ENCODE data around the gene ATP8B1.
"Not testable (repeated sequence)": the region's sequence is repeated elsewhere in the genome, so short reads cannot be mapped to it uniquely, and the experiment has no call there.

Gene ATP8B1

GRCh38 chr18:57743008-57743407 is 60.1 kb downstream of the ATP8B1 start:
- Histone ChIP-seq H3K27ac (no peak overlapping the region), H3K36me3 (peaks cover 0 to 32% (median 18%) of the 10 kb centered on the region in 11 experiments; a peak in 18 of 22 replicates), H4K20me1 (no peaks in the 10 kb centered on the region), H3K4me3 (no peak overlapping the region), H3K4me2 (no peak overlapping the region), H3K27me3 (no peaks in the 10 kb centered on the region), H3K9ac (no peak overlapping the region), H3K9me3 (replicated peaks in 1 of 11) (peaks cover 8 to 29% (median 22%) of the 10 kb centered on the region in 11 experiments; a peak in 20 of 22 replicates), H3K4me1 (peaks cover 0 to 38% (median 0%) of the 10 kb centered on the region in 10 experiments; a peak in 7 of 20 replicates)
- no peak for TF ChIP-seq Cebpa-rat (IDR thresholded peaks at IDR 0.05)

- no peaks in the 10 kb centered on the region for H4K20me1 ChIP-seq
- H3K9ac ChIP-seq: no peak overlapping the region
- no peak for TF ChIP-seq Cebpa-rat (IDR thresholded peaks at IDR 0.05)
- no peak overlapping the region for H3K27ac ChIP-seq
- H3K27me3 ChIP-seq: no peaks in the 10 kb centered on the region
- H3K4me1 ChIP-seq: peaks cover 0 to 40% (median 2%) of the 10 kb centered on the region in 10 experiments; a peak in 8 of 20 replicates
- peaks cover 8 to 31% (median 22%) of the 10 kb centered on the region in 11 experiments; a peak in 20 of 22 replicates for H3K9me3 ChIP-seq (replicated peaks in 1 of 11)
- H3K4me2 ChIP-seq: no peak overlapping the region
- no peak overlapping the region for H3K4me3 ChIP-seq
- peaks cover 0 to 48% (median 26%) of the 10 kb centered on the region in 11 experiments; a peak in 18 of 22 replicates for H3K36me3 ChIP-seq
Observed at GRCh38 chr18:57741273-57741672, 61.8 kb downstream of the ATP8B1 start.

GRCh38 chr18:57738078-57738477 is 65.0 kb downstream of the ATP8B1 start:
- Histone ChIP-seq H3K4me1 (peaks cover 0 to 36% (median 2%) of the 10 kb centered on the region in 10 experiments; a peak in 8 of 20 replicates), H3K4me2 (peak overlapping the region in 3 of 11 experiments; percentile 59 to 85 (median 83); a peak in 6 of 22 replicates), H3K27me3 (no peaks in the 10 kb centered on the region), H4K20me1 (no peaks in the 10 kb centered on the region), H3K9ac (peak overlapping the region in 2 of 11 experiments; percentile 36 to 66; a peak in 3 of 22 replicates), H3K36me3 (peaks cover 0 to 48% (median 28%) of the 10 kb centered on the region in 11 experiments; a peak in 21 of 22 replicates), H3K4me3 (no peak overlapping the region), H3K27ac (peak overlapping the region in 3 of 11 experiments; percentile 30 to 75 (median 67); a peak in 4 of 22 replicates), H3K9me3 (replicated peaks in 1 of 11) (peaks cover 12 to 39% (median 27%) of the 10 kb centered on the region in 11 experiments; a peak in 21 of 22 replicates)
- no peak for TF ChIP-seq Cebpa-rat (IDR thresholded peaks at IDR 0.05)

- Histone ChIP-seq H3K9me3 (replicated peaks in 1 of 11) (peaks cover 12 to 39% (median 27%) of the 10 kb centered on the region in 11 experiments; a peak in 21 of 22 replicates), H3K27me3 (no peaks in the 10 kb centered on the region), H3K36me3 (peaks cover 0 to 48% (median 28%) of the 10 kb centered on the region in 11 experiments; a peak in 21 of 22 replicates), H3K27ac (peak overlapping the region in 4 of 11 experiments; percentile 50 to 75 (median 68); a peak in 8 of 22 replicates), H3K4me2 (peak overlapping the region in 4 of 11 experiments; percentile 17 to 85 (median 71); a peak in 6 of 22 replicates), H4K20me1 (no peaks in the 10 kb centered on the region), H3K4me3 (peak overlapping the region in 1 of 10 experiments; percentile 25; a peak in 1 of 20 replicates), H3K9ac (peak overlapping the region in 3 of 11 experiments; percentile 36 to 66 (median 65); a peak in 5 of 22 replicates), H3K4me1 (peaks cover 0 to 36% (median 2%) of the 10 kb centered on the region in 10 experiments; a peak in 8 of 20 replicates)
- peak in 5 of 11 experiments; percentile 16 to 85 (median 63); a peak in 5 of 22 replicates for TF ChIP-seq Cebpa-rat (IDR thresholded peaks at IDR 0.05)
Observed at GRCh38 chr18:57737400-57738060, 65.6 kb downstream of the ATP8B1 start.

- not testable (repeated sequence) for H3K9ac ChIP-seq, H4K20me1 ChIP-seq, H3K4me2 ChIP-seq, H3K27me3 ChIP-seq, H3K4me3 ChIP-seq, H3K27ac ChIP-seq
- H3K9me3 ChIP-seq (replicated peaks in 1 of 11): peaks cover 0 to 25% (median 17%) of the 10 kb centered on the region in 11 experiments; a peak in 14 of 22 replicates
- peaks cover 0 to 42% (median 2%) of the 10 kb centered on the region in 10 experiments; a peak in 8 of 20 replicates for H3K4me1 ChIP-seq
- peaks cover 0 to 37% (median 26%) of the 10 kb centered on the region in 11 experiments; a peak in 20 of 22 replicates for H3K36me3 ChIP-seq
Observed at GRCh38 chr18:57735042-57735441, 68.1 kb downstream of the ATP8B1 start.

GRCh38 chr18:57733861-57734260 is 69.3 kb downstream of the ATP8B1 start:
- peaks cover 0 to 16% (median 8%) of the 10 kb centered on the region in 11 experiments; a peak in 12 of 22 replicates for H3K9me3 ChIP-seq (replicated peaks in 1 of 11)
- no peak for TF ChIP-seq Cebpa-rat (IDR thresholded peaks at IDR 0.05)
- H3K27me3 ChIP-seq: no peaks in the 10 kb centered on the region
- no peak overlapping the region for H3K4me3 ChIP-seq
- H3K4me1 ChIP-seq: peaks cover 0 to 47% (median 8%) of the 10 kb centered on the region in 10 experiments; a peak in 13 of 20 replicates
- no peak overlapping the region for H3K4me2 ChIP-seq
- H3K36me3 ChIP-seq: peaks cover 0 to 25% (median 21%) of the 10 kb centered on the region in 11 experiments; a peak in 20 of 22 replicates
- no peak overlapping the region for H3K9ac ChIP-seq
- no peak overlapping the region for H3K27ac ChIP-seq
- H4K20me1 ChIP-seq: peaks cover 0 to 4% (median 0%) of the 10 kb centered on the region in 11 experiments; a peak in 4 of 22 replicates

- H4K20me1 ChIP-seq: peaks cover 0 to 8% (median 0%) of the 10 kb centered on the region in 11 experiments; a peak in 4 of 22 replicates
- H3K4me2 ChIP-seq: peak overlapping the region in 2 of 11 experiments; percentile 5 to 78; a peak in 2 of 22 replicates
- H3K4me3 ChIP-seq: no peak overlapping the region
- H3K4me1 ChIP-seq: peaks cover 0 to 37% (median 23%) of the 10 kb centered on the region in 10 experiments; a peak in 18 of 20 replicates
- no peak overlapping the region for H3K9ac ChIP-seq
- TF ChIP-seq Cebpa-rat (IDR thresholded peaks at IDR 0.05): no peak
- peaks cover 0 to 15% (median 4%) of the 10 kb centered on the region in 11 experiments; a peak in 13 of 22 replicates for H3K36me3 ChIP-seq
- H3K27ac ChIP-seq: no peak overlapping the region
- peaks cover 16 to 36% (median 27%) of the 10 kb centered on the region in 11 experiments for H3K9me3 ChIP-seq (replicated peaks in 1 of 11)
- H3K27me3 ChIP-seq: no peaks in the 10 kb centered on the region
Observed at GRCh38 chr18:57730146-57730545, 73.0 kb downstream of the ATP8B1 start.

GRCh38 chr18:57728941-57729511 is 74.1 kb downstream of the ATP8B1 start:
- 0 out of 22 replicates have a peak, but pooled peaks cover 0 to 8% (median 0%) of the 10 kb centered on the region in 11 experiments for H3K36me3 ChIP-seq
- no peak overlapping the region for H3K4me3 ChIP-seq
- peaks cover 17 to 30% (median 23%) of the 10 kb centered on the region in 11 experiments for H3K9me3 ChIP-seq (replicated peaks in 1 of 11)
- peak overlapping the region in 5 of 11 experiments; percentile 54 to 78 (median 55); a peak in 14 of 22 replicates for H3K4me2 ChIP-seq
- H3K4me1 ChIP-seq: peaks cover 0 to 37% (median 23%) of the 10 kb centered on the region in 10 experiments; a peak in 18 of 20 replicates
- H3K27ac ChIP-seq: no peak overlapping the region
- no peaks in the 10 kb centered on the region for H3K27me3 ChIP-seq
- no peak overlapping the region for H3K9ac ChIP-seq
- H4K20me1 ChIP-seq: peaks cover 0 to 8% (median 0%) of the 10 kb centered on the region in 11 experiments; a peak in 4 of 22 replicates
- TF ChIP-seq Cebpa-rat (IDR thresholded peaks at IDR 0.05): no peak

All from BLaER1 treated with 17β-estradiol and CSF1 and Interleukin-3, amounts not matched to agents 10 nM and 100 nM (cell line).